Heart left ventricle (tissue), 16 donors: Measurements from ENCODE around the gene SPTB. TPM values are rescaled to one million over a fixed set of nuclear protein-coding genes. Genes with fewer than 3 reads are reported as not detected.

Experiments used
- ATAC-seq, 4 donors: fragments of 200-7000 bp; cut with Tn5 transposase; one replicate each; pipeline ENCODE4 v1.9.1; 2020 to 2022; ENCODE audit warnings: moderate library complexity in 4 of 4, mild to moderate bottlenecking in 3 of 4, moderate number of reproducible peaks in 1 of 4
- DNase-seq, 5 donors: peaks; one replicate each; pipeline ENCODE4 v3.0.0-alpha.2; 2020
- H3K27ac ChIP-seq, 12 donors: fragments of 200-600 bp; sonication (generic) in 4 of 12; one replicate each; pipeline versions ENCODE4 v1.5.0 to v1.8.0; 2016 to 2022; ENCODE audit warnings: mild to moderate bottlenecking in 2 of 12
- H3K27me3 ChIP-seq, 9 donors: fragments of 200-600 bp; sonication (generic) in 2 of 9; one replicate each; pipeline versions ENCODE4 v1.5.1 to v1.8.0; 2016 to 2022; ENCODE audit warnings: mild to moderate bottlenecking in 3 of 9
- H3K36me3 ChIP-seq, 9 donors: fragments of 200-600 bp; sonication (generic) in 2 of 9; one replicate each; pipeline versions ENCODE4 v1.5.0 to v1.8.0; 2018 to 2022; ENCODE audit warnings: mild to moderate bottlenecking in 2 of 9
- H3K4me1 ChIP-seq, 12 donors: fragments of 200-600 bp; sonication (generic) in 4 of 12; one replicate each; pipeline versions ENCODE4 v1.5.0 to v1.8.0; 2016 to 2022; ENCODE audit warnings: mild to moderate bottlenecking in 3 of 12
- H3K4me3 ChIP-seq, 12 donors: fragments of 200-600 bp; sonication (generic) in 4 of 12; one replicate each; pipeline versions ENCODE4 v1.5.0 to v1.8.0; 2017 to 2022; ENCODE audit warnings: mild to moderate bottlenecking in 9 of 12, moderate library complexity in 4 of 12
- H3K9me3 ChIP-seq, 12 donors: fragments of 200-600 bp; sonication (generic) in 4 of 12; one replicate each; pipeline versions ENCODE4 v1.5.0 to v1.8.0; 2016 to 2022; ENCODE audit warnings: mild to moderate bottlenecking in 1 of 12
- POLR2A ChIP-seq, 2 donors: fragments of 450-650 bp; IDR thresholded peaks; one replicate each; pipeline ENCODE4 v1.6.1; 2017; ENCODE audit warnings: antibody characterized with exemption in 2 of 2, mild to moderate bottlenecking in 2 of 2, moderate library complexity in 2 of 2
- WGBS, 4 donors: extraction: QIAGEN DNeasy Blood & Tissue Kit in 2 of 4; methylation state at CpG; one replicate each; pipeline versions ENCODE4 v1.1.5 to v1.1.7; 2013 to 2018; 5-methylcytosine and 5-hydroxymethylcytosine counted together
- intact Hi-C, 10 donors: fragments of 100-400 bp; cut with DNase I; formaldehyde crosslinking; loops; one replicate each; pipeline versions ENCODE4 v1.11.1 to v1.14.2; 2022
- polyA plus RNA-seq, 2 donors: library from polyadenylated mRNA; stranded (reverse); fragments of 200-250 nt; gene quantifications; one replicate each; pipeline ENCODE4 v1.2.3, GENCODE V29; 2013
- total RNA-seq, 9 donors: library from RNA; depleted of rRNA in 2 of 9; stranded (reverse); fragments of >200 nt in 2 of 9; fragmentation: NEBNext Ultra II Directional in 3 of 9; extraction: Animal tissue kit (Norgen Biotek cat#: 25700) in 3 of 9; gene quantifications; one replicate each; pipeline versions ENCODE4 v1.1.0 to v1.2.4, GENCODE V29; 2016 to 2023
- TF ChIP-seq, protein P1 (sequence below), 12 donors: fragments of 200-600 bp; sonication (generic) in 4 of 12; IDR thresholded peaks; one replicate each; pipeline versions ENCODE4 v1.5.0 to v1.8.0; 2018 to 2022; ENCODE audit warnings: antibody characterized with exemption in 12 of 12, mild to moderate bottlenecking in 5 of 12
- donor health status: ischemic (EF 13 %, LVEDD 7.1; RV severe dilation, severe dysfunction).
- donor health status: healthy with polysubstance abuse.
- donor health status: DM: no; HTN: yes; CAD: no.
- donor health status: DM: no; HTN: no; CAD: no.
- donor health status: ischemic (EF 25% LVEDD 6.9; RV normal size, moderate dysfunction).
- donor health status: ischemic (EF 25% LVEDD 5.7; RV mildly dilated, moderate dysfunction).
- donor health status: healthy.
- donor health status: DM: yes; HTN: yes; CAD: no.
- donor health status: ischemic (EF 35%, LVEDD 5.7; RV mildly dilated, moderate dysfunction).
- donor health status: nonischemic (EF 11% LVEDD 7.7; RV severe dilation, severe dysfunction).
- donor health status: DM: yes; HTN: yes; CAD: no.
- donor health status: PGD.
- donor health status: ischemic (EF 29% LVEDD 5.4; RV normal size, mild dysfunction).
- donor health status: nonischemic (EF 23%, LVEDD 6.1; RV moderate dilation, normal function).

The SPTB gene
- total and polyA plus RNA-seq, 11 donors = 60.3 to 195 (median 92.6) TPM

DNA sequence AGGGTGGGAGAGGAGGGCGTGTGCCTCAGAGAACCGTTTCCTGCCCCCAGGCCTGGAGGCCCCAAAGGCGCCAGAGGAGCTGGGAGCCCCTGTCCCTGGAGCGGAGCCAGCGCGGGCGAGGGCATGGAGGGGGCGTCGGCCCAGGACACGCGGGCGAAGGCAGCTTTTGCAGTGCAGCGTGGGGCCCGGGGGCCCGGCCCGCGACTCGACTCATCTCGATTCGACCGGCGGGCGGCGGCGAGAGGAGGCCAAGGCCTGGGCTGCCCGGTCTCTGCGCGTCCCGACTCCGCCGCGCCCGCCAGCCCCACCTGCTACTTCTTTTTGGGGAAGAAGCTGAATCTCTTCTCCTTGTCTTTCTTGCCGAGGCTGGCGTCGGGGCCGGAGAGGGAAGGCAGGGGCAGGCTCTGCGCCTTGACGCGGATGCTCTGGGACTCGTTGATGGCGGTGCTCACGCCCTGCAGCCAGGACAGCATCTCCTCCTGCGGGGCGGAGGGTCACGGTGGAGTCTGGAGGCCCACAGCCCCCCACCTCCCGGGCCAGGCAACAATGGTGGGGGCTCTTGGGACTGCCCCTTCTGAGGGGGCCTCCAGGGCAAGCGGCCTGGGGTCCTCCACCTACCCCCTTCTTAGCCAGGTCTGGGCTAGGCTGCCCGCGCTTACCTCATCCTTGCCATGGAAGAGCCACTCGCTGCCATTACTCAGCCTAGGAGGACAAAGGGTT is 130.6 kb downstream of the SPTB start:
- ATAC-seq = no peak

DNA sequence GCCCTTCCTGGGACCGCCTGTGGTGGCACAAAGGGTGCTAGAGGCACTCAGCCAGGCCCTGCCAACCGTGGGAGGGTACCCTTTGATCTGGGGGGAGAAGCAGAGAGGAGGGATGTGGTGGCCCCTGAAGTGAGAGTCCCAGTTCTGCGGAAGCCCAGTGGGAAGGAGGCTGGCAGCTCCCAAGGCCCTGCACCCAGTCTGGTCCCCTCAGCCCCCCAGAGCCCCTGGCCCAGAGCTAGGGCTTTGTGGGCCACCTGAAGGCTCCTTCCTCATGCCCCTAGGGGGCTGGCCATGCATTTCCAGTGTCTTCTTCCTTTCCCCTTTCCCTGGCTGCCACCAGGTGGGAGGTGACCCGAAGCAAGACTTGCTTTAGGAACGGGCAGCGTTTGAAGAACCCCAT is 131.2 kb downstream of the SPTB start:
- Histone ChIP-seq H3K4me3 (no peak overlapping the region), H3K27me3 (no peaks in the 10 kb centered on the region), H3K9me3 (no peaks in the 10 kb centered on the region), H3K27ac (no peak overlapping the region), H3K4me1 (peaks cover 0 to 25% (median 20%) of the 10 kb centered on the region in 12 donors), H3K36me3 (peaks cover 0 to 53% (median 34%) of the 10 kb centered on the region in 9 donors)
- TF ChIP-seq, protein P1, sequence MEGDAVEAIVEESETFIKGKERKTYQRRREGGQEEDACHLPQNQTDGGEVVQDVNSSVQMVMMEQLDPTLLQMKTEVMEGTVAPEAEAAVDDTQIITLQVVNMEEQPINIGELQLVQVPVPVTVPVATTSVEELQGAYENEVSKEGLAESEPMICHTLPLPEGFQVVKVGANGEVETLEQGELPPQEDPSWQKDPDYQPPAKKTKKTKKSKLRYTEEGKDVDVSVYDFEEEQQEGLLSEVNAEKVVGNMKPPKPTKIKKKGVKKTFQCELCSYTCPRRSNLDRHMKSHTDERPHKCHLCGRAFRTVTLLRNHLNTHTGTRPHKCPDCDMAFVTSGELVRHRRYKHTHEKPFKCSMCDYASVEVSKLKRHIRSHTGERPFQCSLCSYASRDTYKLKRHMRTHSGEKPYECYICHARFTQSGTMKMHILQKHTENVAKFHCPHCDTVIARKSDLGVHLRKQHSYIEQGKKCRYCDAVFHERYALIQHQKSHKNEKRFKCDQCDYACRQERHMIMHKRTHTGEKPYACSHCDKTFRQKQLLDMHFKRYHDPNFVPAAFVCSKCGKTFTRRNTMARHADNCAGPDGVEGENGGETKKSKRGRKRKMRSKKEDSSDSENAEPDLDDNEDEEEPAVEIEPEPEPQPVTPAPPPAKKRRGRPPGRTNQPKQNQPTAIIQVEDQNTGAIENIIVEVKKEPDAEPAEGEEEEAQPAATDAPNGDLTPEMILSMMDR (IDR thresholded peaks at IDR 0.05) = no peak
- no peak for TF ChIP-seq POLR2A (IDR thresholded peaks at IDR 0.05)
- DNase-seq = no peak
- ATAC-seq = no peak
- intact Hi-C loops = no loop called here
- 90 to 95% (median 91%) methylated on average over 6 of the region's 6 CpGs for WGBS, 4 donors

More for the DNA sequence above, 130.6 kb downstream of the SPTB start:
- Histone ChIP-seq H3K27ac (no peak overlapping the region), H3K9me3 (no peaks in the 10 kb centered on the region), H3K27me3 (no peaks in the 10 kb centered on the region), H3K36me3 (peaks cover 0 to 47% (median 28%) of the 10 kb centered on the region in 9 donors), H3K4me3 (no peak overlapping the region), H3K4me1 (peaks cover 0 to 25% (median 20%) of the 10 kb centered on the region in 12 donors)
- TF ChIP-seq POLR2A (IDR thresholded peaks at IDR 0.05) = no peak
- TF ChIP-seq, protein P1 (IDR thresholded peaks at IDR 0.05) = no peak
- intact Hi-C loops = no loop called here
- no peak for DNase-seq
- WGBS, 4 donors = 94 to 96% (median 95%) methylated on average over 44 to 51 of the region's 51 CpGs

DNA sequence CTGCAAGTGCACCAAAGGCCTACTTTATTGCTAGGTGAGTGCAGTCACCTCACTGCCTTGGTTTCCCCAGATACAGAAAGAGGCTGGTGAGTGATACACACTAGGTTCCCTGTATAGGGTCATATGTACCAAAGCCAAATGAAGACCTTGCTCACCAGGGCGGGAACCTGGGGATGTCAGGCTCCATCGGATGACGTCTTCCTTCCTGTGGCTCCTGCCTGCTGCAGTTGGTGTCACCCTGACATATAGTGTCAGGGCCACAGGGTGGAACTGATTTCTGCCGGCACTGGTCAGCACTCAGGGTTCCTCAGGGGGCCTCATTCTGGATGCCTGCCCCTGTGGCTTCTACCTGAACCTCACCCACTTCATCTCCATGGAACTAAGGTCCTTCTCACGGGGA is 132.4 kb downstream of the SPTB start:
- no peak for ATAC-seq
- Histone ChIP-seq H3K4me3 (no peak overlapping the region), H3K36me3 (peaks cover 0 to 64% (median 46%) of the 10 kb centered on the region in 9 donors), H3K4me1 (peaks cover 0 to 25% (median 20%) of the 10 kb centered on the region in 12 donors), H3K27me3 (no peaks in the 10 kb centered on the region), H3K27ac (peak overlapping the region in 4 of 12 donors; percentile 5 to 73 (median 26)), H3K9me3 (no peaks in the 10 kb centered on the region)
- WGBS, 4 donors = 79 to 94% (median 84%) methylated on average over 5 of the region's 5 CpGs
- intact Hi-C loops = no loop called here
- TF ChIP-seq, protein P1 (IDR thresholded peaks at IDR 0.05) = no peak
- no peak for TF ChIP-seq POLR2A (IDR thresholded peaks at IDR 0.05)
- no peak for DNase-seq

DNA sequence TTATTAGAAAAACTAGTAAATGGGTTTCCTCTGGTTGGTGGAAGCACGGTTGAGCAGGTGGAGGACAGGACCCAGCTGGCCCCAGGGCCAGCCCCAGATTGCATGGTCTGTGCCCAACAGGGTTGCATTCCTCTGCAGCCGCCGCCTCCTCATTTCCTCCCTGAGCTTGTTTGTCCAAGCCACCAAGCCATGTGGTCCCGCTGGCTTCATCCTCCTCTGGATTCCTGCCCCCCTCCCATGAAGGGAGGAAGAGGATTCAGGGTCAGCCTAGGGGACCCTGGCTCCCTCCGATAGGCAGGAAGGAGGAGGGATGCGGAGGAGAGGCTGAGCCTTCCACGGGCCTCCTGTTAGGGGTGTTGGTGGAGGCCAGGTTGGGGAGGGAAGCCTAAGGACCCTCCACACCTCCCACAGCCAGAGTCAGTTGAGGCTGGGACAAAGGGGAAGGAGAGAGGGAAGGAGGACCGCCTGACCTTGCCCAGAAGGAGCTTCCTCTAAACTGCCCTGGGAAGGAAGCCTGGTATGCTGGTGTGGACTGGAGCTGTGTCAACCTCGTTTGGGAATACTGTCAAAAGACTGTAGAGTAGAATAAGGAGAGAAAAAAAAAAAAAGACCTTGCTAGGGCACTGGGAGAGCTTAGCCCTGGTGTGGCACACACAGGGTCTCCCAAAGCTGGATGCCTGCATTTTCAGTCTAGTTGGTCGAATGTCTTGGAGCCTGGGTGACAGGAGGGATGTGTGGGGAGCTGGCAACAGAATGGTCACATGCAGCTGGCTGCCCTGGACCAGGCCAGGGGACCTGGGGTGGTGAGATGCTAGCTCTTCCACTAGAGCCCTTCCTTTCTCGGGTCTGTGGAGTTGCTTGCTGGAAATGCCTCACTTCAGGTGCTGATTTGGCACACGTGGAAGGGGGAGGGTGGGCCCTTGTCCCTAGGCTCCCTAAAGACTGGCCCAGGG is 133.1 kb downstream of the SPTB start:
- peak overlapping the region in 9 of 12 donors; percentile 5 to 73 (median 50) for H3K27ac ChIP-seq
- intact Hi-C loops = no loop called here
- ATAC-seq = peak in 3 of 4 donors; percentile 33 to 52 (median 36)

More for the DNA sequence above, 133.1 kb downstream of the SPTB start:
- H3K9me3 ChIP-seq = no peaks in the 10 kb centered on the region
- 40 to 53% (median 45%) methylated on average over 12 of the region's 12 CpGs for WGBS, 4 donors
- no peaks in the 10 kb centered on the region for H3K27me3 ChIP-seq
- TF ChIP-seq, protein P1 (IDR thresholded peaks at IDR 0.05) = no peak
- no peak for TF ChIP-seq POLR2A (IDR thresholded peaks at IDR 0.05)
- no peak overlapping the region for H3K4me3 ChIP-seq
- H3K4me1 ChIP-seq = peaks cover 0 to 25% (median 20%) of the 10 kb centered on the region in 12 donors
- DNase-seq = peak in 2 of 5 donors; percentile 47 to 59
- H3K36me3 ChIP-seq = peaks cover 0 to 70% (median 53%) of the 10 kb centered on the region in 9 donors
